Hepatocyte (in vitro differentiated cells): ENCODE data around the gene APPBP2. TPM values are rescaled to one million over a fixed set of nuclear protein-coding genes. Genes with fewer than 3 reads are reported as not detected.

Experiments used
- DNase-seq: peaks from one replicate; pipeline ENCODE4 v3.0.0-alpha.2; 2016; ENCODE audit warnings: low spot score
- H2AFZ ChIP-seq: fragments of 200-600 bp; sonication (generic); 2 replicates; pipeline ENCODE4 v1.6.0; 2016; ENCODE audit warnings: antibody characterized with exemption, mild to moderate bottlenecking
- H3K27ac ChIP-seq: fragments of 200-600 bp; sonication (generic); 2 replicates; pipeline ENCODE4 v1.5.1; 2016; ENCODE audit warnings: mild to moderate bottlenecking
- H3K27me3 ChIP-seq: fragments of 200-600 bp; sonication (generic); 2 replicates; pipeline ENCODE4 v1.6.1; 2016
- H3K36me3 ChIP-seq: fragments of 200-600 bp; sonication (generic); replicated peaks from 2 replicates; pipeline ENCODE4 v1.5.1; 2016; ENCODE audit warnings: low read depth; ENCODE audit not compliant: insufficient read depth
- H3K4me1 ChIP-seq: fragments of 200-600 bp; sonication (generic); 2 replicates; pipeline ENCODE4 v1.5.1; 2016; ENCODE audit warnings: mild to moderate bottlenecking, moderate library complexity; ENCODE audit not compliant: insufficient read depth
- H3K4me2 ChIP-seq: fragments of 200-600 bp; sonication (generic); 2 replicates; pipeline ENCODE4 v1.6.0; 2016
- H3K4me3 ChIP-seq: fragments of 200-600 bp; sonication (generic); 2 replicates; pipeline ENCODE4 v1.5.1; 2016; ENCODE audit warnings: mild to moderate bottlenecking
- H3K79me2 ChIP-seq: fragments of 200-600 bp; sonication (generic); 2 replicates; pipeline ENCODE4 v1.6.0; 2017; ENCODE audit warnings: mild to moderate bottlenecking
- H3K9me2 ChIP-seq: fragments of 200-600 bp; sonication (generic); replicated peaks from 2 replicates; pipeline ENCODE4 v1.6.0; 2017; ENCODE audit warnings: mild to moderate bottlenecking; ENCODE audit not compliant: insufficient read depth
- H3K9me3 ChIP-seq: fragments of 200-600 bp; sonication (generic); 2 replicates; pipeline ENCODE4 v1.5.1; 2016; ENCODE audit warnings: low read depth, mild to moderate bottlenecking
- H4K20me1 ChIP-seq: fragments of 200-600 bp; sonication (generic); 2 replicates; pipeline ENCODE4 v1.6.0; 2016; ENCODE audit warnings: mild to moderate bottlenecking; ENCODE audit not compliant: insufficient read depth, poor library complexity, severe bottlenecking
- EZH2 ChIP-seq: fragments of 200-600 bp; sonication (generic); IDR thresholded peaks from 2 replicates; pipeline ENCODE4 v1.6.1; 2016; ENCODE audit warnings: antibody characterized with exemption, mild to moderate bottlenecking, borderline replicate concordance
- EZH2phosphoT487 ChIP-seq: fragments of 200-600 bp; sonication (generic); IDR thresholded peaks from one replicate; pipeline ENCODE4 v1.6.1; 2018; ENCODE audit warnings: antibody characterized with exemption, mild to moderate bottlenecking, low read depth, moderate library complexity; ENCODE audit not compliant: unreplicated experiment, severe bottlenecking
- WGBS: methylation state at CpG from one replicate; pipeline ENCODE4 v1.1.6; 2016; ENCODE audit warnings: low lambda C conversion rate; ENCODE audit errors: missing lambda C conversion rate; 5-methylcytosine and 5-hydroxymethylcytosine counted together
- polyA plus RNA-seq: library from polyadenylated mRNA; unstranded; fragments of >200 nt; fragmentation: Nextera tagmentation; extraction: Ambion mirVana; gene quantifications from 2 replicates; pipeline ENCODE4 v1.2.1, GENCODE V29; 2016
- total RNA-seq: library from RNA; depleted of rRNA; stranded (reverse); fragments of >200 nt; gene quantifications from 2 replicates; pipeline ENCODE4 v1.2.3, GENCODE V29; 2014
- TF ChIP-seq, protein P1 (sequence below): fragments of 200-600 bp; sonication (generic); IDR thresholded peaks from 2 replicates; pipeline ENCODE4 v1.5.1; 2016; ENCODE audit warnings: antibody characterized with exemption, mild to moderate bottlenecking; ENCODE audit not compliant: poor library complexity

Gene APPBP2
- total and polyA plus RNA-seq, 2 experiments from 2014 or later: 37.2 to 42.0 TPM

DNA sequence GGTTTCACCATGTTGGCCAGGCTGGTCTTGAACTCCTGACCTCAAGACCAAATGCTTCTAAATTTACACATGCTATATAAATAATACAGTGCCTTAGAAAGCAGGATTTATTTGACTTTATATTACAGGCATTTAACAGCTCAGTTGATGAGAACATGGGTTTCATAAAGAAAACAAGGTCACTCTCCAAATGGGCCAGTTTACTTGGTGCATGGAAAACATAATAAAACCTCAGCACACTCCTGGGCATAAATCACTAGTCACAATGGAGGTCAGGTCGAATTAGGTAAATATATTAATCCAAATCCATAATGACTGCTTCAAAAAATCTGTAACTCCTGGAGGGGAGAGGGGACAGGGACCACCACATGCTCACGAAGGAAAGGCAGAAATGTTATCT is 24.5 kb downstream of the APPBP2 start:
- 95% methylated on average over 2 of the region's 2 CpGs for WGBS
- Histone ChIP-seq H3K27me3 (no peaks in the 10 kb centered on the region), H3K4me3 (no peak overlapping the region), H3K9me3 (no peaks in the 10 kb centered on the region), H3K4me2 (no peak overlapping the region), H3K79me2 (peaks cover 95% of the 10 kb centered on the region), H3K36me3 (no peaks in the 10 kb centered on the region), H3K27ac (no peak overlapping the region), H4K20me1 (peaks cover 60% of the 10 kb centered on the region), H2AFZ (no peak overlapping the region), H3K9me2 (no peaks in the 10 kb centered on the region), H3K4me1 (no peaks in the 10 kb centered on the region)
- no peak for DNase-seq
- TF ChIP-seq EZH2 (no peak), EZH2phosphoT487 (no peak)
- TF ChIP-seq, protein P1, sequence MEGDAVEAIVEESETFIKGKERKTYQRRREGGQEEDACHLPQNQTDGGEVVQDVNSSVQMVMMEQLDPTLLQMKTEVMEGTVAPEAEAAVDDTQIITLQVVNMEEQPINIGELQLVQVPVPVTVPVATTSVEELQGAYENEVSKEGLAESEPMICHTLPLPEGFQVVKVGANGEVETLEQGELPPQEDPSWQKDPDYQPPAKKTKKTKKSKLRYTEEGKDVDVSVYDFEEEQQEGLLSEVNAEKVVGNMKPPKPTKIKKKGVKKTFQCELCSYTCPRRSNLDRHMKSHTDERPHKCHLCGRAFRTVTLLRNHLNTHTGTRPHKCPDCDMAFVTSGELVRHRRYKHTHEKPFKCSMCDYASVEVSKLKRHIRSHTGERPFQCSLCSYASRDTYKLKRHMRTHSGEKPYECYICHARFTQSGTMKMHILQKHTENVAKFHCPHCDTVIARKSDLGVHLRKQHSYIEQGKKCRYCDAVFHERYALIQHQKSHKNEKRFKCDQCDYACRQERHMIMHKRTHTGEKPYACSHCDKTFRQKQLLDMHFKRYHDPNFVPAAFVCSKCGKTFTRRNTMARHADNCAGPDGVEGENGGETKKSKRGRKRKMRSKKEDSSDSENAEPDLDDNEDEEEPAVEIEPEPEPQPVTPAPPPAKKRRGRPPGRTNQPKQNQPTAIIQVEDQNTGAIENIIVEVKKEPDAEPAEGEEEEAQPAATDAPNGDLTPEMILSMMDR: no peak

DNA sequence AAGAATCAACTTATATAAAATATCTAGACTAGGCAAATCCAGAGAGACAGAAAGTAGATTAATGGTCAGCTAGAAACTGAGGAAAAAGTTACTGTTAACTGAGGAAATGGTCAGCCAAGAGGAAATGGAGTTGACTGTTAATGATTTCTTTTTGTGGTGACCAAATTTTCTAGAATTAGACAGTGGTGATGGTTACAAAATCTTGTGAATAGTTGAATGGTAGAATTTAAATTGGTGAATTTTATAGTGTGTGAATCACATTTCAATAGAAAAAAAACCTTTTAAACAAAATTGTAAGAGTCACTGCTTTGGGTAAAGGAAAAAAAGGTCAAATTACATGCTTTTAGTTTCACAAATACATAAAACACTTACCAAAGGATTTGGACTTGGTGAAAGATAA is 30.0 kb downstream of the APPBP2 start:
- Histone ChIP-seq H3K27ac (no peak overlapping the region), H3K4me2 (no peak overlapping the region), H3K4me3 (no peak overlapping the region), H4K20me1 (peaks cover 8% of the 10 kb centered on the region), H3K9me2 (no peaks in the 10 kb centered on the region), H2AFZ (no peak overlapping the region), H3K36me3 (peaks cover 18% of the 10 kb centered on the region), H3K27me3 (no peaks in the 10 kb centered on the region), H3K4me1 (no peaks in the 10 kb centered on the region), H3K9me3 (peaks cover 13% of the 10 kb centered on the region), H3K79me2 (peaks cover 53% of the 10 kb centered on the region)
- no peak for DNase-seq
- TF ChIP-seq, protein P1: no peak
- no peak for TF ChIP-seq EZH2phosphoT487
- TF ChIP-seq EZH2: no peak

- no peak overlapping the region for H2AFZ ChIP-seq
- H3K4me2 ChIP-seq: no peak overlapping the region
- 97% methylated on average over 2 of the region's 2 CpGs for WGBS
- DNase-seq: no peak
- peaks cover 3% of the 10 kb centered on the region for H4K20me1 ChIP-seq
- no peaks in the 10 kb centered on the region for H3K4me1 ChIP-seq
- H3K4me3 ChIP-seq: no peak overlapping the region
- H3K27me3 ChIP-seq: no peaks in the 10 kb centered on the region
- H3K79me2 ChIP-seq: peaks cover 45% of the 10 kb centered on the region
- TF ChIP-seq EZH2phosphoT487: no peak
- H3K36me3 ChIP-seq: peaks cover 18% of the 10 kb centered on the region
- H3K9me3 ChIP-seq: peaks cover 21% of the 10 kb centered on the region
- no peak overlapping the region for H3K27ac ChIP-seq
- H3K9me2 ChIP-seq: no peaks in the 10 kb centered on the region
Observed at GRCh38 chr17:60495260-60495659, 30.8 kb downstream of the APPBP2 start.

- H3K79me2 ChIP-seq: peaks cover 35% of the 10 kb centered on the region
- H3K4me1 ChIP-seq: no peaks in the 10 kb centered on the region
- TF ChIP-seq EZH2 (no peak), EZH2phosphoT487 (no peak)
- TF ChIP-seq, protein P1: no peak
- H3K9me2 ChIP-seq: no peaks in the 10 kb centered on the region
- peaks cover 18% of the 10 kb centered on the region for H3K36me3 ChIP-seq
- H2AFZ ChIP-seq: no peak overlapping the region
- H3K27me3 ChIP-seq: no peaks in the 10 kb centered on the region
- H4K20me1 ChIP-seq: no peaks in the 10 kb centered on the region
- H3K9me3 ChIP-seq: peaks cover 26% of the 10 kb centered on the region
- H3K27ac ChIP-seq: no peak overlapping the region
- DNase-seq: no peak
- WGBS: 92% methylated on average over 3 of the region's 3 CpGs
- H3K4me3 ChIP-seq: no peak overlapping the region
- H3K4me2 ChIP-seq: no peak overlapping the region
Observed at GRCh38 chr17:60493847-60494321, 32.2 kb downstream of the APPBP2 start.
